Motor neuron (in vitro differentiated cells): Measurements from ENCODE around the gene RBM14. TPM values are rescaled to one million over a fixed set of nuclear protein-coding genes. Genes with fewer than 3 reads are reported as not detected.
"Not testable (repeated sequence)": the region's sequence is repeated elsewhere in the genome, so short reads cannot be mapped to it uniquely, and the experiment has no call there.

Experiments
- ATAC-seq, 8 experiments: fragments of 200-7000 bp; cut with Tn5 transposase; replicated peaks in 6 of 8; 2 replicates each; pipeline ENCODE4 v1.8.0; 2021; ENCODE audit warnings: mild to moderate bottlenecking in 8 of 8, moderate library complexity in 8 of 8
- H3K27ac ChIP-seq, 2 donors: fragments of 250-450 bp; sonication (Bioruptor Pico); 2 replicates each; pipeline ENCODE4 v1.9.0; 2021; ENCODE audit warnings: antibody characterized with exemption in 2 of 2, mild to moderate bottlenecking in 2 of 2, moderate library complexity in 1 of 2
- H3K4me1 ChIP-seq, 2 donors: fragments of 250-450 bp; sonication (Bioruptor Pico); replicated peaks in 1 of 2; 2 replicates each; pipeline ENCODE4 v1.6.1; 2021; ENCODE audit warnings: antibody characterized with exemption in 2 of 2, mild to moderate bottlenecking in 2 of 2, moderate library complexity in 1 of 2
- H3K4me3 ChIP-seq, 5 donors: fragments of 250-450 bp; sonication (Bioruptor Pico); 2 replicates each; pipeline ENCODE4 v1.9.0; 2021; ENCODE audit warnings: antibody characterized with exemption in 5 of 5, mild to moderate bottlenecking in 5 of 5, moderate library complexity in 4 of 5
- WGBS, 10 experiments: fragments of 450-650 bp; shearing (Covaris generic); methylation state at CpG; one replicate each; pipeline ENCODE4 v1.0.0; 2022; 5-methylcytosine and 5-hydroxymethylcytosine counted together
- in situ Hi-C, 9 experiments: fragments of 400-800 bp; cut with MboI; loops; one replicate each; pipeline ENCODE4 v1.15.0; 2021; ENCODE audit warnings: low sequenced_read_pairs in 9 of 9, low pct_unique_long_range_greater_than_20kb in 2 of 9; ENCODE audit not compliant: unreplicated experiment in 9 of 9
- total RNA-seq, 8 experiments: library from RNA; unstranded; fragments of 300-600 nt; gene quantifications; 2 replicates each; pipeline versions ENCODE4 v1.2.3 to v1.2.4, GENCODE V29; 2022

The RBM14 gene
- total RNA-seq, 8 experiments from 2014 or later = 31.7 to 88.4 (median 49.3) TPM

DNA sequence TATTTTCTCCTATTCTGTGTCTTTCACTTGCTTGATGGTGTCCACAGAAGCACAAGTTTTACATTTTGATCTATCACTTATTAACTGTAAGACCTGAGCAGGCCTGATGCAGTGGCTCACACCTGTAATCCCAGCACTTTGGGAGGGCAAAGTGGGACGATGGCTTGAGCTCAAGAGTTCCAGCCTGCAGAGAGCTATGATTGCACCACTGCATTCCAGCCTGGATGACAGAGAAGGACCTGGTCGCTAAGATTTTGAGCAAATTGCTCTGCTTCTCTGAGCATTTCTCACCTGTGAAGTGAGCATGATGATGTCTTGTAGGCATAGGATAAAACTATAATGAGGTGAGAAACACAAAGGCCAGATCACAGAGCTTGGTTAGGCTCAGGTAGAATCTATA is 30.3 kb upstream of the RBM14 start:
- no peak overlapping the region for H3K27ac ChIP-seq
- ATAC-seq = no peak
- in situ Hi-C loops = no loop called here
- H3K4me3 ChIP-seq = no peak overlapping the region
- 0 to 78% (median 49%) methylated on average over 1 to 2 of the region's 2 CpGs; no CpG with 5 or more reads in 4 of the 10 experiments for WGBS, 10 experiments
- no peaks in the 10 kb centered on the region for H3K4me1 ChIP-seq

- H3K27ac ChIP-seq, in situ Hi-C loops, ATAC-seq, H3K4me3 ChIP-seq, H3K4me1 ChIP-seq: not testable (repeated sequence)
- WGBS, 10 experiments = 56 to 100% (median 92%) methylated on average over 1 to 2 of the region's 2 CpGs; no CpG with 5 or more reads in 6 of the 10 experiments
These were observed 27.1 kb upstream of the RBM14 start for GRCh38 chr11:66589315-66589714.

GRCh38 chr11:66589996-66590675 is 26.3 kb upstream of the RBM14 start:
- 63 to 100% (median 94%) methylated on average over 1 to 5 of the region's 7 CpGs for WGBS, 10 experiments
- peaks cover 10 to 16% of the 10 kb centered on the region in 2 donors for H3K4me1 ChIP-seq
- in situ Hi-C loops = no loop called here
- no peak for ATAC-seq
- H3K4me3 ChIP-seq = no peak overlapping the region
- H3K27ac ChIP-seq = no peak overlapping the region

DNA sequence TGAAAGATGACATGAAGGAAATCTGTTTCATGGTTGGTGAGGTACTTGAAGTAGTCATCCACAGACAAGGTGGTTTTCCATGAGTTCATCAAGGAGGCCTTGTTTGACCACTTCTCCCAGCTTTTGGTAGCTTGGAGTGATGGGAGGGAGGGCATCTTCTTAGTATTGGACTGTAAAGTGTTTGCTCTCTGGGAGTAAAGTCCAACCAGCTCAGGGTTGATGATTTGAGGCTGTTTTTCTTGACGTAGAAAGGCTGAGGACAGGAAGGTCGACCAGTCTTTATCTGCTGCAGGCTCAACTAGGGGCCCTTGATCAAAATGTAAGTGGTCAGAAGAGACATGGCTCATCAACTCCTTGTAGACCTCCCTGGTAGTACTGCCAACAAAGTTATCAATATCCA is 25.3 kb upstream of the RBM14 start:
- no peak for ATAC-seq
- Histone ChIP-seq H3K4me3 (no peak overlapping the region), H3K4me1 (peaks cover 10 to 23% of the 10 kb centered on the region in 2 donors), H3K27ac (no peak overlapping the region)
- in situ Hi-C loops = no loop called here
- WGBS, 10 experiments = 25 to 93% (median 50%) methylated on average over 1 to 2 of the region's 2 CpGs; no CpG with 5 or more reads in 3 of the 10 experiments

GRCh38 chr11:66592457-66593302 is 23.8 kb upstream of the RBM14 start, which contains the start of the genes CCDC87 and CCS:
Gene CCDC87 (minus strand): TSS chr11:66593063. CDS start chr11:66593015, 48 bp downstream.
Gene CCS (plus strand): TSS chr11:66593185. CDS start chr11:66593262, 77 bp downstream.
- WGBS, 10 experiments = 0 to 47% (median 1%) methylated on average over 1 to 30 of the region's 68 CpGs; no CpG with 5 or more reads in 5 of the 10 experiments
- Histone ChIP-seq H3K4me1 (peaks cover 10 to 23% of the 10 kb centered on the region in 2 donors), H3K4me3 (peak within 1 kb of the TSS; percentile 45 to 59 (median 56)), H3K27ac (peak within 1 kb of the TSS; percentile 77 to 81)
- ATAC-seq = peak; percentile 89 to 99 (median 96)
- in situ Hi-C loops = no loop called here

DNA sequence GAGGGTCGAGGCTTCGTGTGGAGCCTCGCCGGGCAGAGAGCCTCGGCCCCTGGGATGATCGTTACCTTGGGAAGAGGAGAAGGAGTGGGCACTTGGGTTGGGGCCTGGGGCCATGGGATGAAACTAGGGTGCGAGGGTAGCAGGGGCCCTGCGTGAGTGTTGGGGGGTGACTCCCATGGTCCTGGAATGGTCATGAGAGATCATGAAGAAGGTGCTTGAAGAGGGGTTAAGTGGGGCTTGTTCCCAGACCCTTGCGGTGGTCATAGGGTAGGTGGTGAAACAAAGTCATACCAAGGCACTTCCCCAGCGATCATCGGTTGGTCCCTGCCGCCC is 23.2 kb upstream of the RBM14 start:
- peak overlapping the region; percentile 45 to 59 (median 56) for H3K4me3 ChIP-seq
- peaks cover 10 to 23% of the 10 kb centered on the region in 2 donors for H3K4me1 ChIP-seq
- in situ Hi-C loops = no loop called here
- ATAC-seq = peak in 2 of 8 experiments; percentile 7 to 9
- peak overlapping the region; percentile 32 to 74 for H3K27ac ChIP-seq
- 0 to 16% (median 0%) methylated on average over 2 to 5 of the region's 12 CpGs; no CpG with 5 or more reads in 7 of the 10 experiments for WGBS, 10 experiments

- Histone ChIP-seq H3K27ac (no peak overlapping the region), H3K4me3 (peak overlapping the region; percentile 45 to 59 (median 56)), H3K4me1 (peaks cover 10 to 23% of the 10 kb centered on the region in 2 donors)
- 30 to 45% (median 35%) methylated on average over 2 to 7 of the region's 7 CpGs; no CpG with 5 or more reads in 7 of the 10 experiments for WGBS, 10 experiments
- in situ Hi-C loops = no loop called here
- ATAC-seq = no peak
These were observed 22.8 kb upstream of the RBM14 start for GRCh38 chr11:66593650-66594049.

- WGBS, 10 experiments = 57 to 89% (median 76%) methylated on average over 1 to 5 of the region's 5 CpGs; no CpG with 5 or more reads in 4 of the 10 experiments
- Histone ChIP-seq H3K4me3 (no peak overlapping the region), H3K27ac (peak overlapping the region in 1 of 2 donors; percentile 68), H3K4me1 (peaks cover 10 to 23% of the 10 kb centered on the region in 2 donors)
- ATAC-seq = peak in 3 of 8 experiments; percentile 2 to 66 (median 26)
- in situ Hi-C loops = no loop called here
These were observed 21.1 kb upstream of the RBM14 start for GRCh38 chr11:66595245-66595904.

DNA sequence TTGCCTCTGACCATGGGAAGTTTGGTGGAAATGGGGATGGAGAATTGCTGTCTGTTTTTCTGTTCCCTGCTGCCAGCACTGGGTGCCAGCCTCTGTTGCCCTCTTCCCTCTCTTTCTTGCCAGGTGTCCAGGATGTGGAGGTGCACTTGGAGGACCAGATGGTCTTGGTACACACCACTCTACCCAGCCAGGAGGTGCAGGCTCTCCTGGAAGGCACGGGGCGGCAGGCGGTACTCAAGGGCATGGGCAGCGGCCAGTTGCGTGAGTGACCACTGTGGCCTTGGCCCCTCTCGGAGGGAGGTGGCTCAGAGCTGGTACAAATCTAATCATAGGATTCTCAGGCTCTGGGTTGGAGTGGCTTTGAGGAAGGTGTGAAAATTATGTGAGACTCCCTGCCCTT is 17.4 kb upstream of the RBM14 start:
- no peak overlapping the region for H3K4me3 ChIP-seq
- WGBS, 10 experiments = 90% methylated on average over 2 of the region's 6 CpGs; no CpG with 5 or more reads in 9 of the 10 experiments
- no peak overlapping the region for H3K27ac ChIP-seq
- ATAC-seq = no peak
- H3K4me1 ChIP-seq = peaks cover 4 to 17% of the 10 kb centered on the region in 2 donors
- in situ Hi-C loops = no loop called here

DNA sequence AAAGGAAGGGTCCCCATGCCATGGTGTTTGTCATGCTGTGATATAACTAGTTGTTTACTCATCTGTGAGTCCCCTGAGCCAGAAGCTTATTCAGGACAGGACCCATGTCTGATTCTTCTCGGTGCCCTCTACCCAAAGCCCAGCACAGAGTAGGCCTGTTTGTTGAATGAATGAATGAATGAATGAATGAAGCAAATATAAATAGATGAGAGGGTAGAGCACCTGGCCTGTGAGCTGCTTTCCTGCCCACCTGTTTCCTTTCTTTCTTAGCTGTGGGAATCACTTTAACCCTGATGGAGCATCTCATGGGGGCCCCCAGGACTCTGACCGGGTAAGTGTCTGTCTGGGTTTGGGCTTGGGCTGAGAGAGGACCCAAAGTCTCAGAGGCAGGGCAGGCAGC is 16.2 kb upstream of the RBM14 start:
- ATAC-seq = no peak
- in situ Hi-C loops = no loop called here
- peaks cover 0 to 7% of the 10 kb centered on the region in 2 donors for H3K4me1 ChIP-seq
- H3K4me3 ChIP-seq = no peak overlapping the region
- 80 to 100% (median 100%) methylated on average over 1 to 2 of the region's 2 CpGs; no CpG with 5 or more reads in 3 of the 10 experiments for WGBS, 10 experiments
- no peak overlapping the region for H3K27ac ChIP-seq

GRCh38 chr11:66600631-66601233 is 15.7 kb upstream of the RBM14 start:
- 89 to 100% (median 99%) methylated on average over 1 to 4 of the region's 4 CpGs for WGBS, 10 experiments
- Histone ChIP-seq H3K27ac (no peak overlapping the region), H3K4me3 (no peak overlapping the region), H3K4me1 (peaks cover 0 to 2% of the 10 kb centered on the region in 2 donors)
- in situ Hi-C loops = no loop called here
- peak in 1 of 8 experiments; percentile 50 for ATAC-seq

DNA sequence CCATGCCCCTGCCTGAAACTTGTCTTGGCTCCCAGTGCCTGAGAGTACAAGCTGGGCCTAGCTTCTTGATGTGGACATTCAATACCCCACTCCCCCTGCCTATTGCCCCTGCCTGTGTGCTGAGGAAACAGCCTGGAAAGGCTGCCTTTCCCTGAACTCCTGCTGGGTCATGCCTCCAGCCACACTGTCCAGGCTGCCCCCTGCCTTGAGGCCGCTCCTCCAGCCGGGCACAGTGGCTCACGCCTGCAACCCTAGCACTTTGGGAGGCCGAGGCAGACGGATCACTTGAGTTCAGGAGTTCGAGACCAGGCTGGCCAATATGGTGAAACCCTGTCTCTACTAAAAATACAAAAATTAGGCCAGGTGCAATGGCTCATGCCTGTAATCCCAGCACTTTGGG is 13.4 kb upstream of the RBM14 start:
- 80 to 100% (median 87%) methylated on average over 2 to 4 of the region's 6 CpGs; no CpG with 5 or more reads in 6 of the 10 experiments for WGBS, 10 experiments
- Histone ChIP-seq H3K4me3 (no peak overlapping the region), H3K4me1 (no peaks in the 10 kb centered on the region), H3K27ac (no peak overlapping the region)
- in situ Hi-C loops = no loop called here
- no peak for ATAC-seq
